Naive B cell (primary cell): ENCODE measurements around the gene DNAJA2. TPM values are rescaled to one million over a fixed set of nuclear protein-coding genes. Genes with fewer than 3 reads are reported as not detected.

Experiments
- ATAC-seq, 2 donors: fragments of 150-1000 bp; cut with Tn5 transposase; 2 replicates each; pipeline ENCODE4 v1.10.0; 2021; ENCODE audit warnings: low read depth in 2 of 2, mild to moderate bottlenecking in 2 of 2, moderate library complexity in 2 of 2
- DNase-seq: peaks from one replicate; pipeline ENCODE4 v3.0.0; 2022
- H3K27ac Mint-ChIP-seq, 6 donors: one replicate each; pipeline ENCODE4 v1.8.0; 2020 to 2022; ENCODE audit warnings: mild to moderate bottlenecking in 6 of 6, mixed read lengths in 6 of 6, moderate library complexity in 5 of 6, inconsistent platforms in 2 of 6
- H3K27me3 Mint-ChIP-seq, 3 donors: one replicate each; pipeline ENCODE4 v1.8.0; 2021 to 2022; ENCODE audit warnings: mixed read lengths in 3 of 3, mild to moderate bottlenecking in 1 of 3
- H3K36me3 Mint-ChIP-seq, 2 donors: one replicate each; pipeline ENCODE4 v1.8.0; 2020 to 2022; ENCODE audit warnings: mixed read lengths in 2 of 2, inconsistent platforms in 1 of 2, mild to moderate bottlenecking in 1 of 2
- H3K4me1 Mint-ChIP-seq, 3 donors: one replicate each; pipeline ENCODE4 v1.8.0; 2020 to 2022; ENCODE audit warnings: mixed read lengths in 3 of 3, inconsistent platforms in 1 of 3, mild to moderate bottlenecking in 1 of 3, moderate library complexity in 1 of 3
- H3K4me3 Mint-ChIP-seq, 8 donors: one replicate each; pipeline ENCODE4 v1.8.0; 2020 to 2022; ENCODE audit warnings: mild to moderate bottlenecking in 8 of 8, mixed read lengths in 8 of 8, moderate library complexity in 8 of 8, inconsistent platforms in 2 of 8
- H3K9me3 Mint-ChIP-seq, 7 donors: one replicate each; pipeline ENCODE4 v1.8.0; 2020 to 2022; ENCODE audit warnings: mixed read lengths in 7 of 7, mild to moderate bottlenecking in 5 of 7, inconsistent platforms in 2 of 7, moderate library complexity in 1 of 7
- polyA plus RNA-seq, 6 donors: library from polyadenylated mRNA; unstranded; fragments of 300-500 nt; fragmentation: Illumina TruSeq; gene quantifications; one replicate each; pipeline ENCODE4 v1.2.3, GENCODE V29; 2021; ENCODE audit warnings: low read depth in 6 of 6

Gene DNAJA2
- polyA plus RNA-seq, 6 donors from 2014 or later = 43.2 to 80.8 (median 63.3) TPM

- H3K27ac Mint-ChIP-seq = no peak overlapping the region
- no peaks in the 10 kb centered on the region for H3K9me3 Mint-ChIP-seq
Observed at GRCh38 chr16:46930861-46931260, 42.6 kb downstream of the DNAJA2 start.

GRCh38 chr16:46929378-46930332, 43.8 kb downstream of the DNAJA2 start:
- peaks cover 7 to 12% (median 9%) of the 10 kb centered on the region in 3 donors for H3K4me1 Mint-ChIP-seq
- peak overlapping the region in 2 of 6 donors; percentile 31 to 63 for H3K27ac Mint-ChIP-seq
- no peak overlapping the region for H3K4me3 Mint-ChIP-seq
- no peaks in the 10 kb centered on the region for H3K9me3 Mint-ChIP-seq
- DNase-seq = peak; percentile 51
- no peaks in the 10 kb centered on the region for H3K36me3 Mint-ChIP-seq
- ATAC-seq = peak; percentile 56 to 57
- no peaks in the 10 kb centered on the region for H3K27me3 Mint-ChIP-seq

More at GRCh38 chr16:46930861-46931260, 42.6 kb downstream of the DNAJA2 start:
- Mint-ChIP-seq H3K27me3 (no peaks in the 10 kb centered on the region), H3K36me3 (no peaks in the 10 kb centered on the region), H3K4me3 (peak overlapping the region in 1 of 8 donors; percentile 3), H3K4me1 (peaks cover 7 to 12% (median 9%) of the 10 kb centered on the region in 3 donors)
- ATAC-seq (no peak), DNase-seq (no peak)

- H3K4me1 Mint-ChIP-seq = peaks cover 7 to 12% (median 9%) of the 10 kb centered on the region in 3 donors
Observed at GRCh38 chr16:46928811-46929210, 44.7 kb downstream of the DNAJA2 start.

GRCh38 chr16:46927273-46927672, 46.2 kb downstream of the DNAJA2 start:
- Mint-ChIP-seq H3K4me3 (no peak overlapping the region), H3K27ac (no peak overlapping the region), H3K4me1 (peaks cover 0 to 4% (median 0%) of the 10 kb centered on the region in 3 donors), H3K27me3 (no peaks in the 10 kb centered on the region), H3K36me3 (no peaks in the 10 kb centered on the region), H3K9me3 (no peaks in the 10 kb centered on the region)
- ATAC-seq (no peak), DNase-seq (no peak)

More at GRCh38 chr16:46928811-46929210, 44.7 kb downstream of the DNAJA2 start:
- ATAC-seq (no peak), DNase-seq (no peak)
- Mint-ChIP-seq H3K27ac (peak overlapping the region in 3 of 6 donors; percentile 8 to 47 (median 38)), H3K27me3 (no peaks in the 10 kb centered on the region), H3K9me3 (no peaks in the 10 kb centered on the region), H3K36me3 (no peaks in the 10 kb centered on the region), H3K4me3 (peak overlapping the region in 1 of 8 donors; percentile 50)

GRCh38 chr16:46926470-46927225, 46.8 kb downstream of the DNAJA2 start:
- Mint-ChIP-seq H3K4me3 (no peak overlapping the region), H3K9me3 (no peaks in the 10 kb centered on the region), H3K4me1 (peaks cover 0 to 4% (median 0%) of the 10 kb centered on the region in 3 donors), H3K27me3 (no peaks in the 10 kb centered on the region), H3K36me3 (no peaks in the 10 kb centered on the region), H3K27ac (no peak overlapping the region)
- DNase-seq (no peak), ATAC-seq (no peak)

- ATAC-seq = no peak
- DNase-seq = no peak
- no peaks in the 10 kb centered on the region for H3K36me3 Mint-ChIP-seq
- H3K4me1 Mint-ChIP-seq = peaks cover 9 to 14% (median 12%) of the 10 kb centered on the region in 3 donors
- H3K4me3 Mint-ChIP-seq = no peak overlapping the region
- no peaks in the 10 kb centered on the region for H3K9me3 Mint-ChIP-seq
- no peak overlapping the region for H3K27ac Mint-ChIP-seq
- no peaks in the 10 kb centered on the region for H3K27me3 Mint-ChIP-seq
Observed at GRCh38 chr16:46924402-46924801, 49.1 kb downstream of the DNAJA2 start.

- no peak overlapping the region for H3K4me3 Mint-ChIP-seq
- H3K36me3 Mint-ChIP-seq = no peaks in the 10 kb centered on the region
Observed at GRCh38 chr16:46923513-46924295, 49.8 kb downstream of the DNAJA2 start.

GRCh38 chr16:46922239-46922638, 51.2 kb downstream of the DNAJA2 start:
- no peaks in the 10 kb centered on the region for H3K36me3 Mint-ChIP-seq
- no peaks in the 10 kb centered on the region for H3K9me3 Mint-ChIP-seq
- H3K27ac Mint-ChIP-seq = no peak overlapping the region
- ATAC-seq = no peak
- H3K27me3 Mint-ChIP-seq = no peaks in the 10 kb centered on the region
- DNase-seq = no peak
- H3K4me3 Mint-ChIP-seq = no peak overlapping the region
- H3K4me1 Mint-ChIP-seq = peaks cover 29 to 36% (median 31%) of the 10 kb centered on the region in 3 donors

More at GRCh38 chr16:46923513-46924295, 49.8 kb downstream of the DNAJA2 start:
- peak overlapping the region in 1 of 6 donors; percentile 66 for H3K27ac Mint-ChIP-seq
- no peaks in the 10 kb centered on the region for H3K9me3 Mint-ChIP-seq
- peaks cover 16 to 21% (median 19%) of the 10 kb centered on the region in 3 donors for H3K4me1 Mint-ChIP-seq
- ATAC-seq (no peak), DNase-seq (no peak)
- no peaks in the 10 kb centered on the region for H3K27me3 Mint-ChIP-seq

- H3K9me3 Mint-ChIP-seq = no peaks in the 10 kb centered on the region
- H3K4me3 Mint-ChIP-seq = peak overlapping the region in 2 of 8 donors; percentile 43 to 77
- no peaks in the 10 kb centered on the region for H3K27me3 Mint-ChIP-seq
- no peak for DNase-seq
- peak overlapping the region in 3 of 6 donors; percentile 16 to 32 (median 21) for H3K27ac Mint-ChIP-seq
- ATAC-seq = no peak
- H3K4me1 Mint-ChIP-seq = peaks cover 40 to 53% (median 47%) of the 10 kb centered on the region in 3 donors
- no peaks in the 10 kb centered on the region for H3K36me3 Mint-ChIP-seq
Observed at GRCh38 chr16:46920402-46921068, 52.9 kb downstream of the DNAJA2 start.

GRCh38 chr16:46918905-46919792, 54.3 kb downstream of the DNAJA2 start:
- Mint-ChIP-seq H3K4me3 (peak overlapping the region; percentile 35 to 86 (median 74)), H3K9me3 (no peaks in the 10 kb centered on the region), H3K27me3 (no peaks in the 10 kb centered on the region), H3K27ac (peak overlapping the region in 5 of 6 donors; percentile 50 to 89 (median 68)), H3K4me1 (peaks cover 47 to 67% (median 55%) of the 10 kb centered on the region in 3 donors), H3K36me3 (no peaks in the 10 kb centered on the region)
- ATAC-seq = peak; percentile 57 to 59
- peak; percentile 25 for DNase-seq

GRCh38 chr16:46918400-46918799, 55.1 kb downstream of the DNAJA2 start:
- no peak for ATAC-seq
- Mint-ChIP-seq H3K36me3 (no peaks in the 10 kb centered on the region), H3K4me1 (peaks cover 47 to 71% (median 55%) of the 10 kb centered on the region in 3 donors), H3K27ac (peak overlapping the region in 3 of 6 donors; percentile 19 to 85 (median 50)), H3K4me3 (peak overlapping the region in 4 of 8 donors; percentile 16 to 82 (median 76)), H3K9me3 (no peaks in the 10 kb centered on the region), H3K27me3 (no peaks in the 10 kb centered on the region)
- DNase-seq = no peak
